GM12878 (cell line): ENCODE measurements around the gene KLRB1.

Experiments
- ATF3 ChIP-seq: IDR thresholded peaks from 2 replicates; pipeline ENCODE4 v1.6.1; 2011; ENCODE audit warnings: low read depth, mild to moderate bottlenecking, low read length, moderate library complexity, borderline replicate concordance; ENCODE audit errors: extremely low read depth
- BCLAF1 ChIP-seq: fragments of 450-650 bp; IDR thresholded peaks from 2 replicates; pipeline ENCODE4 v1.6.1; 2017; ENCODE audit warnings: antibody characterized with exemption, mild to moderate bottlenecking, moderate library complexity
- CBX3 ChIP-seq: fragments of 200-600 bp; sonication (generic); IDR thresholded peaks from 2 replicates; pipeline ENCODE4 v1.6.1; 2016; ENCODE audit warnings: low read depth, borderline replicate concordance
- CBX5 ChIP-seq: sonication (generic); IDR thresholded peaks from 2 replicates; pipeline ENCODE4 v1.6.1; 2016; ENCODE audit warnings: low read depth, moderate library complexity, mild to moderate bottlenecking, inconsistent platforms
- CEBPB ChIP-seq, 2 experiments: fragments of 150-350 bp in 1 of 2; IDR thresholded peaks; 2 replicates each; pipeline ENCODE4 v1.6.1; 2012 to 2014; ENCODE audit warnings: low read depth in 2 of 2, low read length in 2 of 2, borderline replicate concordance in 1 of 2, inconsistent platforms in 1 of 2
- CHD2 ChIP-seq: IDR thresholded peaks from 2 replicates; pipeline ENCODE4 v1.6.1; 2011; ENCODE audit warnings: low read depth, low read length, improper control_type of control experiment, borderline replicate concordance
- CHD4 ChIP-seq: fragments of 200-600 bp; sonication (generic); IDR thresholded peaks from 2 replicates; pipeline ENCODE4 v1.6.1; 2016; ENCODE audit warnings: mild to moderate bottlenecking
- CTCF ChIP-seq, 3 experiments: IDR thresholded peaks in 2 of 3; conservative IDR thresholded peaks in 1 of 3; 2 replicates each; pipeline ENCODE4 v1.5.1; 2011; ENCODE audit warnings: low read depth in 3 of 3, low read length in 3 of 3, mild to moderate bottlenecking in 3 of 3, control low read depth in 2 of 3, moderate library complexity in 2 of 3, inconsistent platforms in 1 of 3, mixed read lengths in 1 of 3; ENCODE audit not compliant: control insufficient read depth in 2 of 3, insufficient read depth in 1 of 3; ENCODE audit errors: extremely low read depth in 1 of 3
- FOXM1 ChIP-seq: IDR thresholded peaks from 2 replicates; pipeline ENCODE4 v1.6.1; 2012; ENCODE audit warnings: low read depth, mild to moderate bottlenecking, inconsistent platforms, low read length, moderate library complexity
- POLR2AphosphoS5 ChIP-seq: IDR thresholded peaks from 2 replicates; pipeline ENCODE4 v1.6.1; 2011; ENCODE audit warnings: mild to moderate bottlenecking, low read length, inconsistent platforms
- RAD21 ChIP-seq: IDR thresholded peaks from 2 replicates; pipeline ENCODE4 v1.6.1; 2011; ENCODE audit warnings: mild to moderate bottlenecking, low read depth, low read length, moderate library complexity; ENCODE audit not compliant: insufficient read depth
- ZNF274 ChIP-seq: IDR thresholded peaks from one replicate; pipeline ENCODE4 v1.8.0; 2011; ENCODE audit not compliant: insufficient read length, insufficient read depth

GRCh38 chr12:9636851-9637206, 29.1 kb upstream of the KLRB1 start:
- TF ChIP-seq FOXM1 (no peak), CTCF (IDR thresholded peaks at IDR 0.05 in 2 of 3, conservative IDR thresholded peaks at IDR 0.05 in 1 of 3; ENCODE audit: control insufficient read depth in 2 of 3, extremely low read depth in 1 of 3, insufficient read depth in 1 of 3, low read depth in 3 of 3, low read length in 3 of 3) (no peak), RAD21 (no peak), CBX5 (no peak), BCLAF1 (no peak), CBX3 (no peak), CEBPB (IDR thresholded peaks at IDR 0.05; ENCODE audit: borderline replicate concordance in 1 of 2, low read depth in 2 of 2, low read length in 2 of 2) (no peak), ZNF274 (no peak), CHD4 (no peak), CHD2 (no peak), ATF3 (no peak), POLR2AphosphoS5 (no peak)
